ENCODE measurements around the gene IGSF23. TPM values are rescaled to one million over a fixed set of nuclear protein-coding genes. Genes with fewer than 3 reads are reported as not detected.

The IGSF23 gene
- total RNA-seq = not detected in 2 replicates

GRCh38 chr19:44613295-44614178, at the start of gene IGSF23:
Gene IGSF23 (plus strand): TSS chr19:44613563. CDS start chr19:44613646, 83 bp downstream.

GRCh38 chr19:44643605-44644401, 30.4 kb downstream of the IGSF23 start, which contains the start of gene PVR:
Gene PVR (plus strand): TSS chr19:44643910. CDS start chr19:44644097, 187 bp downstream.

GRCh38 chr19:44671400-44671799, 58.0 kb downstream of the IGSF23 start, which contains the start of gene CEACAM19:
Gene CEACAM19 (plus strand): TSS chr19:44671482. CDS start chr19:44671932, 450 bp downstream.

Other genes with a start within 250 kb of the IGSF23 start
- gene ZNF285, start 212.0 kb upstream of the IGSF23 start, total RNA-seq = 3.5 and 11.0 TPM in 2 replicates
- gene ZNF229, start 165.1 kb upstream of the IGSF23 start, total RNA-seq = 8.4 and 11.9 TPM in 2 replicates
- 10.7 and 11.5 TPM in 2 replicates for gene ZNF180, start 113.0 kb upstream of the IGSF23 start, total RNA-seq
- not detected in 2 replicates for gene CEACAM20, start 83.9 kb upstream of the IGSF23 start, total RNA-seq
- 13.4 and 15.8 TPM in 2 replicates for gene PVR, start 30.3 kb downstream of the IGSF23 start, total RNA-seq
- 1.2 and 1.4 TPM in 2 replicates for gene CEACAM19, start 57.9 kb downstream of the IGSF23 start, total RNA-seq
- gene CEACAM16, start 85.6 kb downstream of the IGSF23 start, total RNA-seq = not detected in 2 replicates
- gene BCL3, start 135.1 kb downstream of the IGSF23 start, total RNA-seq = 30.3 and 34.7 TPM in 2 replicates
- not detected in 2 replicates for gene CBLC, start 164.3 kb downstream of the IGSF23 start, total RNA-seq
- 14.3 and 15.0 TPM in 2 replicates for gene BCAM, start 195.5 kb downstream of the IGSF23 start, total RNA-seq
- 63.9 and 70.1 TPM in 2 replicates for gene NECTIN2, start 232.7 kb downstream of the IGSF23 start, total RNA-seq

All from cardiac ventricle fibroblast (primary cell).